Effector memory CD4-positive, alpha-beta T cell (primary cell): ENCODE data around the gene DNAH5.

Experiments used
- DNase-seq, 3 donors: peaks; one replicate each; pipeline ENCODE4 v3.0.0-alpha.2; 2020
- H3K27ac ChIP-seq: 2 replicates; pipeline ENCODE4 v1.7.0; 2013; ENCODE audit warnings: mild to moderate bottlenecking, low read length, moderate library complexity; ENCODE audit not compliant: insufficient read depth, poor library complexity, severe bottlenecking
- H3K27me3 ChIP-seq: replicated peaks from 2 replicates; pipeline ENCODE4 v1.7.0; 2013; ENCODE audit warnings: mild to moderate bottlenecking, low read length; ENCODE audit not compliant: insufficient read depth, control insufficient read depth, poor library complexity, severe bottlenecking
- H3K36me3 ChIP-seq: 2 replicates; pipeline ENCODE4 v1.7.0; 2013; ENCODE audit warnings: mild to moderate bottlenecking, low read length, moderate library complexity; ENCODE audit not compliant: control insufficient read depth, insufficient read depth
- H3K4me1 ChIP-seq: 2 replicates; pipeline ENCODE4 v1.7.0; 2013; ENCODE audit warnings: low read length, mild to moderate bottlenecking; ENCODE audit not compliant: control insufficient read depth, insufficient read depth, poor library complexity, severe bottlenecking
- H3K4me3 ChIP-seq: 2 replicates; pipeline ENCODE4 v1.7.0; 2013; ENCODE audit warnings: low read length, low read depth, mild to moderate bottlenecking; ENCODE audit not compliant: insufficient read depth, poor library complexity, severe bottlenecking
- H3K9me3 ChIP-seq: 2 replicates; pipeline ENCODE4 v1.7.0; 2013; ENCODE audit warnings: mild to moderate bottlenecking, low read length, moderate library complexity; ENCODE audit not compliant: control insufficient read depth

Gene DNAH5

DNA sequence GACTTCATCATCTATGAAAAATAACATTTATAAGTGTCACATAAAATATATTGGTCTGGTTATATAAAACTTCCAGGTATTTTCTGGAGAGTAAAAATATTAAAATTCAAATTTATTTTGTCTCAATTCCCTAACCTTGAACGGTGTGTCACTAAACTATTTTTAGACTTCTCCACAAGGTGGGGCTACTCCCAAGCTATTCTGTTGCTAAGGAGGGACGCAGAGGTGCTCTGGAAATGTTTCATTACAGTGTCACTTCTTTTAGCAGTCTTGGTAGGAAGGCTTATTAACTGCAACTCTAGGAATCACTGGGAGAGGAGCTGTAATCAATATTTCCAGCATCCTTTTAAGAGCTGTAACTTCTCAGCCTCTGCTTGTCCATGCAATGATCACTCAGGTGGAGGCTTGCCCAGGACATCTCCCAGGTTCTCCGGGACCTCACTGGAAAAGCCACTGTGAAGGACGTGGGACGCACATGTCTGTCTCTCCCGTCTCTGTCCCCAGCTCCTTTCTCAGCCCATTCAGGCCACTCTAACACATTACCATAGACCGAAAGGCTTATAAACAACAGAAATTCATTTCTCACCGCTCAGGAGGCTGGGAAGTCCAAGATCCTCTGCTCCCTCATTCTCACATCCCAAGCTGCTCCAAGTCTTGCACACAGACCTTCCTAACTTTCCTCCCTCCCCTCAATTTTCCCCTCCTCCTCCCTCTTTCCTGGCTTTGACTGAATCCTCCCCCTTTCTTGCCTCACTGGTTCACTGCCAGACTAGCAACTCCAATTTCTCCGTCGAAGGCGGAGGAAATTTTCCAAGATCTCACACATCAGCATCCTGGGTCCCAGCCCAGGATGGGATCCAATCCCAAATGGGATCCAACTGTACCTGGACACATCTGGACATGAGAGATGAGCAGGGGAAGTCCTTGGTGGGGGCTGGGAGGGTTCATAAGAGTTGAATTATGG is 32.7 kb upstream of the DNAH5 start:
- H3K36me3 ChIP-seq = no peaks in the 10 kb centered on the region
- no peaks in the 10 kb centered on the region for H3K27me3 ChIP-seq
- DNase-seq = no peak
- no peaks in the 10 kb centered on the region for H3K9me3 ChIP-seq
- H3K4me3 ChIP-seq = no peak overlapping the region
- H3K4me1 ChIP-seq = no peaks in the 10 kb centered on the region
- H3K27ac ChIP-seq = no peak overlapping the region

DNA sequence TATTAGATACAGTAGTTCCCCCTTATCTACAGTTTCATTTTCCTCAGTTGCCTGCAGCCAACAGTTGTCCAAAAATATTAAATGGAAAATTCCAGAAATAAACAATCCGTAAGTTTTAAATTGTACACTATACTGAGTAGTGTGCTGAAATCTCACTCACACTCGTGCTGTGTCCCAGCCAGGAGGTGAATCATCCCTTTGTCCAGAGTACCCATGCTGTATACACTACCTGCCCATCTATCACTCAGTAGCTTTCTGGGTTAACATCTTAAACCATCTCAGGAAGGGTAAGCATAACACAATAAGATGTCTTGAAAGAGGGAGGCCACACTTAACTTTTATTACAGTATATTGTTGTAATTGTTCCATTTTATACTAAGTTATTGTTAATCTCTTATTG is 31.7 kb upstream of the DNAH5 start:
- DNase-seq = no peak
- no peaks in the 10 kb centered on the region for H3K27me3 ChIP-seq
- no peak overlapping the region for H3K27ac ChIP-seq
- no peaks in the 10 kb centered on the region for H3K4me1 ChIP-seq
- no peak overlapping the region for H3K4me3 ChIP-seq
- H3K36me3 ChIP-seq = no peaks in the 10 kb centered on the region
- no peaks in the 10 kb centered on the region for H3K9me3 ChIP-seq

- Histone ChIP-seq H3K9me3 (no peaks in the 10 kb centered on the region), H3K4me1 (no peaks in the 10 kb centered on the region), H3K27me3 (no peaks in the 10 kb centered on the region), H3K27ac (no peak overlapping the region), H3K4me3 (no peak overlapping the region), H3K36me3 (no peaks in the 10 kb centered on the region)
- DNase-seq = no peak
These were observed 30.8 kb upstream of the DNAH5 start for GRCh38 chr5:13975246-13975645.

GRCh38 chr5:13973724-13974123 is 29.2 kb upstream of the DNAH5 start:
- Histone ChIP-seq H3K4me1 (no peaks in the 10 kb centered on the region), H3K4me3 (no peak overlapping the region), H3K9me3 (no peaks in the 10 kb centered on the region), H3K36me3 (no peaks in the 10 kb centered on the region), H3K27ac (no peak overlapping the region), H3K27me3 (no peaks in the 10 kb centered on the region)
- no peak for DNase-seq

DNA sequence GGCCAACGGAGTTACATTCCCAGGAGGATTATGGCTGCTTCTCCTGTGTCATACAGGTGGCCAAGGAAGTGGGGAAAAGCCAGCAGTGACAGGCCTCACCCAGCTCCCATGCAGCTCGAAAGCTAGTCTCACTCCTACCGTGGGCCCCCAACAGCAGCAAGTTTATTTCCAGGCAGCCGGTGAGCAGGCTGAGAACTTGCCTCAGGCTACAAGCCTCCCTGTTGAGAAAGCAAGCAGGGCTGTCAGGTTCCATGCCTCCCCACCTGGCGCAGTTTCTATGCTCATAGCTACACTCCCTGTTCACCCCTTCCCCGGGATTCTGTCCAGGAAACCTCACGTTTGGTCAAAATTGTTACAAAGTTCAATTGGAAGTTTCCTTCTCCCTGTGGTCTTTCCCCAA is 27.5 kb upstream of the DNAH5 start:
- Histone ChIP-seq H3K27me3 (no peaks in the 10 kb centered on the region), H3K9me3 (no peaks in the 10 kb centered on the region), H3K27ac (no peak overlapping the region), H3K4me3 (no peak overlapping the region), H3K36me3 (no peaks in the 10 kb centered on the region), H3K4me1 (no peaks in the 10 kb centered on the region)
- DNase-seq = no peak

- Histone ChIP-seq H3K36me3 (no peaks in the 10 kb centered on the region), H3K4me3 (no peak overlapping the region), H3K9me3 (no peaks in the 10 kb centered on the region), H3K4me1 (no peaks in the 10 kb centered on the region), H3K27me3 (no peaks in the 10 kb centered on the region), H3K27ac (no peak overlapping the region)
- no peak for DNase-seq
These were observed 12.7 kb upstream of the DNAH5 start for GRCh38 chr5:13957032-13957645.

DNA sequence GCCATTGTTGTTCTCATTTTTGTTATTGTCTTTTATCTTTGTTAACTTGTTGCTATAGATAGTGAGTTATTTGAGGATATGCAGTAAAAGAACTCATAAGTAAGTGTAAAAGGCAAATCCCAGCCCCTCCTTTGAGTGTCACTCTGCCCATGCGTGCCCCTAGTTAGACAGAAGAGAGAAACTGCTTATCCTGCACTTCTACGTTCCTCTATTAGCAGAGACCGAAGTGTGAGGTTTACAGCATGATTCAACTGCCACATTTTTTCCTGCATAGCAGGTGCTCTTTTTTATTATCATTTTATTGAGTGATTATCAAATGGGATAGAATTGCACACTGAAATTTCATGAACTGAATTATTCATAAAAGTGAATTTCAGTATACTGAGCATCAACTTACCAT is 12.0 kb upstream of the DNAH5 start:
- no peak overlapping the region for H3K27ac ChIP-seq
- H3K27me3 ChIP-seq = no peaks in the 10 kb centered on the region
- no peaks in the 10 kb centered on the region for H3K4me1 ChIP-seq
- H3K9me3 ChIP-seq = no peaks in the 10 kb centered on the region
- H3K36me3 ChIP-seq = no peaks in the 10 kb centered on the region
- no peak overlapping the region for H3K4me3 ChIP-seq
- DNase-seq = no peak

- no peak overlapping the region for H3K27ac ChIP-seq
- no peaks in the 10 kb centered on the region for H3K4me1 ChIP-seq
- H3K4me3 ChIP-seq = no peak overlapping the region
- no peaks in the 10 kb centered on the region for H3K27me3 ChIP-seq
- no peaks in the 10 kb centered on the region for H3K9me3 ChIP-seq
- no peak for DNase-seq
- no peaks in the 10 kb centered on the region for H3K36me3 ChIP-seq
These were observed 11.4 kb upstream of the DNAH5 start for GRCh38 chr5:13955896-13956295.

DNA sequence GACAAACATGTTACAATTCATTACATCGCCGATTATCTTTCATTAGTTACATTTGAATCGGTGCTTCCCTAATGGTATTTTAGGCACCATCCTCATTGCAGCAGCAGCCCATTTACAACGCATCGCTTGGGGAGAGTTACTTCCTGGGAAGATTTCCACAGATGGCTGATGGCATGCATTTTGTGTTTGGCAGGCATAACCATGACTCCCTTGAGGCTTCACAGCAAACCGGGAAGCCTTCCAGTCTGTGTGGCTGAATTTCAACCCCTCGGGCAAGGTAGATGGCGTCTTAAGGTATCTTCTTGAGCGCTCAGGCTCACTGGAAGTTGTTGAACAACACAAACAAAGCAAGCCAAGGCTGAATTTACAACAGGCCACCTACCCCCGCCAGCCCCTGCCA is 1.6 kb upstream of the DNAH5 start:
- Histone ChIP-seq H3K4me3 (no peak overlapping the region), H3K27ac (no peak overlapping the region), H3K27me3 (no peaks in the 10 kb centered on the region), H3K4me1 (no peaks in the 10 kb centered on the region), H3K36me3 (no peaks in the 10 kb centered on the region), H3K9me3 (no peaks in the 10 kb centered on the region)
- DNase-seq = no peak

GRCh38 chr5:13945271-13945670 is 783 bp upstream of the DNAH5 start:
- no peak for DNase-seq
- no peaks in the 10 kb centered on the region for H3K27me3 ChIP-seq

More at GRCh38 chr5:13945271-13945670, 783 bp upstream of the DNAH5 start:
- Histone ChIP-seq H3K36me3 (no peaks in the 10 kb centered on the region), H3K9me3 (no peaks in the 10 kb centered on the region), H3K4me1 (no peaks in the 10 kb centered on the region), H3K4me3 (no peak overlapping the region), H3K27ac (no peak overlapping the region)
